Measurements from ENCODE around the gene VAV1.

DNA sequence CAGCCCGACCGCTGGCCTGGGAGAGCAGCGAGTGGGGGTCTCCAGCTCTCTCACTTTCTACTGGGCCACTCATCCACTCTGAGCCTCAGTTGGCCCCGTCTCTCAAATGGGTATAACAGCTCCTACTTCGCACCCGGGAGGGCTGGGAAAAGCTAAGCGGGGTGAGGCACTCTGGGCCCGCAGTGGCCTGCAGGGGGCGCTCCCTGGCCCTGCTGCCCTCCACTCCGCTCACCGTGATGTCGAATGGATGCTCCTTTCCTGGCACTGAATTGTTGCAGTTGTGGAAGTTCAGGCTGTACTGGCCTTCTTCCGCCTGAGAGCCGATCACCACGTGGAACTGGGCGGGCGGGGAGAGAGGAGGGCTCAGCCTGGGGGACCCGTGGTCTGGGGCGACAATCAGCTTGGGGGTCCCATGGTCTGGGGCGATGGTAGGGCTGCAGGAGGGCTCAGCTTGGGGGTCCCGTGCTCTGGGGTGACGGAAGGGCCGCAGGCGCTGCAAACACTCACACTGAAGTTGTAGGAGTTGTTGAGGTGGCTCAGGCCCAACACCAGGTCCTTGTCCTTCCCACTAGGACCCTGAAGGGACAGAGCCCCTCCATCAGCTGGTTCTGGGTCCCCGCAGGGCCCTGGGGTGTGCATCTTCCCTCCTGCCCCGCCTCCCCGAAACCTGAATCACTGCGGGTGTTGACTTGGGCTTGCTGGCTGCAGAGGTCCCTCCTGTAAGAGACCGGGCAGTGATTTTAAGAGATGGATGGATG lies 39.0 kb upstream of the VAV1 start:
- TF ChIP-seq, protein P1, sequence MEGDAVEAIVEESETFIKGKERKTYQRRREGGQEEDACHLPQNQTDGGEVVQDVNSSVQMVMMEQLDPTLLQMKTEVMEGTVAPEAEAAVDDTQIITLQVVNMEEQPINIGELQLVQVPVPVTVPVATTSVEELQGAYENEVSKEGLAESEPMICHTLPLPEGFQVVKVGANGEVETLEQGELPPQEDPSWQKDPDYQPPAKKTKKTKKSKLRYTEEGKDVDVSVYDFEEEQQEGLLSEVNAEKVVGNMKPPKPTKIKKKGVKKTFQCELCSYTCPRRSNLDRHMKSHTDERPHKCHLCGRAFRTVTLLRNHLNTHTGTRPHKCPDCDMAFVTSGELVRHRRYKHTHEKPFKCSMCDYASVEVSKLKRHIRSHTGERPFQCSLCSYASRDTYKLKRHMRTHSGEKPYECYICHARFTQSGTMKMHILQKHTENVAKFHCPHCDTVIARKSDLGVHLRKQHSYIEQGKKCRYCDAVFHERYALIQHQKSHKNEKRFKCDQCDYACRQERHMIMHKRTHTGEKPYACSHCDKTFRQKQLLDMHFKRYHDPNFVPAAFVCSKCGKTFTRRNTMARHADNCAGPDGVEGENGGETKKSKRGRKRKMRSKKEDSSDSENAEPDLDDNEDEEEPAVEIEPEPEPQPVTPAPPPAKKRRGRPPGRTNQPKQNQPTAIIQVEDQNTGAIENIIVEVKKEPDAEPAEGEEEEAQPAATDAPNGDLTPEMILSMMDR (conservative IDR thresholded peaks at IDR 0.05), result peak; percentile 19; the same call in 1 of the 2 replicates
- TF ChIP-seq EZH2 (IDR thresholded peaks at IDR 0.05; ENCODE audit: low read depth), result no peak
